Kidney capillary endothelial cell (primary cell): Measurements from ENCODE around the gene FCGBP.
"Not testable (repeated sequence)": the region's sequence is repeated elsewhere in the genome, so short reads cannot be mapped to it uniquely, and the experiment has no call there.

Experiments
- DNase-seq: peaks from one replicate; pipeline ENCODE4 v3.0.0-alpha.2; 2018; ENCODE audit warnings: low spot score

Gene FCGBP

DNA sequence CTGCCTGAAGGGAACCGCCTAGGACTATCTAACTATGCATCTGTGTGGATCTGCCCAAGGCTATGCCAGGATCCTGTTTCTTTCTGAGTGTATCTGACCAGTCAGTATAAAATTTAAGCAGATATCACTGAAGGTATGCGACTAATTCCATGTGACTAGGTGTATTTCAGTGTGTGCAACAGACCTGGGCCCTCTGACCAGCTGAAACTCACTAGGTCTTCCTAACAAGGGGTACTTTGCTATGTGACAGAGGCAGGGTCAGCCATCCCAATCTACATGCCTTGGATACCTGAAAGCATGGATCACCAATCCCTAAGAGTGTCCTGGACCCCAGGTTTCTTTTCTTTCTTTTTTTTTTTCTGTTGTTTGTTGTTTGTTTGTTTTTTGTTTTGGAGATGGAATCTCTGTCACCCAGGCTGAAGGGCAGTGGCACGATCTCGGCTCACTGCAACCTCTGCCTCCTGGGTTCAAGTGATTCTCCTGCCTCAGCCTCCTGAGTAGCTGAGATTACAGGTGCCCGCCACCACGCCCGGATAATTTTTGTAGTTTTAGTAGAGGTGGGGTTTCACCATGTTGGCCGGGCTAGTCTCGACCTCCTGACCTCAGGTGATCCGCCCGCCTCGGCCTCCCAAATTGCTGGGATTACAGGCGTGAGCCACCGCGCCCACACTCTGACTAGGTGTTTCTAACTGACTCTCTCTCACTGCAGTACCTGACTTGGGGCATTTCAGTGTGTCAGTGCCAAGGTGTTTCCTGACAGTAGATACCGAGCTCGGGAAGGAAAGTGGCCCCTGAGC is 43.5 kb downstream of the FCGBP start:
- DNase-seq = no peak

DNA sequence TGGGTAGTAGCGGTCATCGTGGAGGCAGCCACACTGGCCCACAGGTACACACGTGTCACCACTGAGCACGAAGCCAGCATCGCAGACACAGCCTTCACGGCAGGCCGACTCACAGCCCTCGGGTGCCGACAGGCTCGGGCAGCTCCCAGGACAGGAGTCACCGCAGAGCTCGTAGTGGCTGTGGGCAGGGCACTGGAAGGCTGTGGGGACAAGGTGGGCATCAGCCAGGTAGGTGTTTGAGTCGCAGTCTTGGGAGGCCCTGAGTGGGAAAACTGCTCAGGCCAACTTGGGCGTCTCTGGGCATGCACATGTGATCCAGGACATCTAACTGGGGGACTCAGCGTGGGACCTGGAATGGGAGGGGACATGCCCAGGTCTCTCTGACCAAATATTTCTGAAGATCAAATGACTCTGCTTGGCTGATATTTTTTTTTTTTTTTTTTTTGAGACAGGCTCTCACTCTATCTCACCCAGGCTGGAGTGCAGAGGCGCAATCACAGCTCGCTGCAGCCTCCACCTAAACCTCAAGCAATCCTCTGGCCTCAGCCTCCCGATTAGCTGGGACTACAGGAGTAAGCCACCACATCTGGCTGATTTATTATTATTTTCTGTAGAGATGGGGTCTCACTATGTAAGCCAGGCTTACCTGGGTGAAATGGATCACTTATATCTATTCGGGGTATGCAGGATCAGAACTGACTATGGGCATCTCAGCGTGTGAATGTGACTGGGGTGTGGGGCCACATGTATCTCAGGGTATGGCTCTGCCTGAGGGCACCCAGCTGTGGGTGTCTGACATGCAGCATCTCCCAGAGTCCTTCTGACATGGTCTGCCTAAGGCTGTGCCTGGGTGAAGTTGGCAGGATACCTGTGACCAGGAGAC is 44.3 kb downstream of the FCGBP start:
- not testable (repeated sequence) for DNase-seq

DNA sequence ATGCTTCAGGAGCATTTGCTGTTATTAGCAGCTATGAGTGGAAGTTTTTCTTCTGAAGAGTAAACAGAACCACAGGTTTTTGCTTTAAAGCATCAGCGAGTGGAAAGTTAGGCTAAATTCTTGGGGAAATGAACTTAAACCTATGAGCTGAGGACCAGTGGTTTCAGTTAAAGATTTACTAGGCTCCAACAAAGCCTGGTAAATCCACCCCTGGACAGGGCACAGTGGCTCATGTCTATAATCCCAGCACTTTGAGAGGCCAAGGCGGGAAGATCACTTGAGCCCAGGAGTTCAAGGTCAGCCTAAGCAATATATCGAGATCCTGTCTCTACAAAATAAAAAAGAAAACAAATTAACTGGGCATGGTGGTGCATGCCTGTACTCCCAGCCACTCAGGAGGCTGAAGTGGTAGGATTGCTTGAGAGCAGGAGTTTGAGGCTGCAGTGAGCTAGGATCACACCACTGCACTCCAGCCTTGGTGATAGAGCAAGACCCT is 46.9 kb downstream of the FCGBP start:
- DNase-seq = not testable (repeated sequence)

DNA sequence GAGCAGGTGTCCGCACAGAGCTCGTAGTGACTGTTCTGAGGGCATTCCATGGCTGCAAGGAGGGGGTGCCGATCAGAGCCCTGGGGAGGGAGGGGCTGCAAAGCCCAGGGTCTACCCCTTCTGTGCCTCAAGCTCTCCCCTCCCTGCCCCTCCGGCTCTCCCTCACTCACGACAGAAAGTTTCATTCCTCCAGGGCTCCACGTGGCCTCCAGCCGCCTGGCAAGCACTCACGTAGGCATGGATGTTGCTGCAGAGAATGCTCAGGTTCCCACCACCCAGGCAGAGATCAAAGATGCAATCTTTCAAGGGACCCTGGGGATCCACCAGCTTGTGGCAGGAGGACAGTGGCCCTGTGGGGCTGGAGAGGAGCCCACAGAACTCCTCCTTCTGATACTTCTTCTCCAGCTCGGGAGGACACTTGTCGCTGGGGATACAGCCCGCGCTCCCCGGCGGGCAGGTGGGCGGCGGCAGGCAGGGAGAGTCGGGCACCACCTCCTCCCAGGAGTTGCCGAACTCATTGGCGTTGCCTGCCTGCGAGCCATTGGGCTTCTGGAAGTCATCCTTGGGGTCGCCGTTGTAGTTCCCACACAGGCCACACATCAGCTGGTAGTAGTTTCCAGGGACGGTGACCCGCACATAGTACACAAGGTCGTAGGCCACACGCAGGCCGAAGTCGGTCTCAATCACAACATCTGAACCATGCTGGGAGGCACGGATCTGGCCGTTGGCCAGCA is 48.4 kb downstream of the FCGBP start:
- DNase-seq = not testable (repeated sequence)

DNA sequence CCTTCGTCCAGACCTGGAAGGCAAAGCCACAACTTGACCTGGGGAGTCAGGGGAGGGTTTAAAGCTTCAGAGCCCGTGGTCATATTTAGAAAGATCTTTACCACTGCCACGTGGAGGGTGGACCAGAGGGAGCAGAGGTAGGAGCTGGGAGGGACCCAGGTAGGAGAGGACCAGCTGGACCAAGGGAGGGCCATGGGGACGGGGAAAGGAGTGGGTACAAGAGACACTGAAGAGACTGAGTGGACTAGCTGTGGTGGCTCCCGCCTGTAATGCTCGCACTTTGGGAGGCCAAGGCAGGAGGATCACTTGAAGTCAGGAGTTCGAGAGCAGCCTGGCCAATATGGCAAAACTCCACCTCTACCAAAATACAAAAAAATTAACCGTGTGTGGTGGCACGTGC is 49.7 kb downstream of the FCGBP start:
- DNase-seq = not testable (repeated sequence)
